AG09309 (cell line): Measurements from ENCODE around the gene NECAB2.

Experiments
- DNase-seq: peaks from one replicate; pipeline ENCODE4 v3.0.0-alpha.2; 2010; ENCODE audit warnings: low read depth
- H3K4me3 ChIP-seq: 2 replicates; pipeline ENCODE4 v1.5.1; 2011; ENCODE audit warnings: mild to moderate bottlenecking, low read depth, low read length, moderate library complexity; ENCODE audit not compliant: control insufficient read depth
- CTCF ChIP-seq: IDR thresholded peaks from 2 replicates; pipeline ENCODE4 v1.5.1; 2011; ENCODE audit warnings: mild to moderate bottlenecking, low read depth, low read length, inconsistent platforms; ENCODE audit not compliant: insufficient read depth, control insufficient read depth; ENCODE audit errors: missing control alignments

The NECAB2 gene

GRCh38 chr16:83926726-83927397, 41.2 kb upstream of the NECAB2 start:
- H3K4me3 ChIP-seq: no peak overlapping the region
- peak; percentile 98 for TF ChIP-seq CTCF
- peak; percentile 3 for DNase-seq

- no peak overlapping the region for H3K4me3 ChIP-seq
- peak; percentile 86 for DNase-seq
- TF ChIP-seq CTCF: no peak
These were observed 39.5 kb upstream of the NECAB2 start for GRCh38 chr16:83928341-83929055.

- no peak for TF ChIP-seq CTCF
- DNase-seq: no peak
- no peak overlapping the region for H3K4me3 ChIP-seq
These were observed 38.1 kb upstream of the NECAB2 start for GRCh38 chr16:83929811-83930555.

- no peak for TF ChIP-seq CTCF
- no peak for DNase-seq
- H3K4me3 ChIP-seq: no peak overlapping the region
These were observed 37.1 kb upstream of the NECAB2 start for GRCh38 chr16:83930730-83931500.

GRCh38 chr16:83931556-83931955, 36.5 kb upstream of the NECAB2 start:
- no peak overlapping the region for H3K4me3 ChIP-seq
- no peak for DNase-seq
- TF ChIP-seq CTCF: no peak

- TF ChIP-seq CTCF: no peak
- no peak for DNase-seq
- no peak overlapping the region for H3K4me3 ChIP-seq
These were observed 35.7 kb upstream of the NECAB2 start for GRCh38 chr16:83932304-83932703.
